ENCODE data around the gene TSEN54.
"Not testable (repeated sequence)": the region's sequence is repeated elsewhere in the genome, so short reads cannot be mapped to it uniquely, and the experiment has no call there.

DNA sequence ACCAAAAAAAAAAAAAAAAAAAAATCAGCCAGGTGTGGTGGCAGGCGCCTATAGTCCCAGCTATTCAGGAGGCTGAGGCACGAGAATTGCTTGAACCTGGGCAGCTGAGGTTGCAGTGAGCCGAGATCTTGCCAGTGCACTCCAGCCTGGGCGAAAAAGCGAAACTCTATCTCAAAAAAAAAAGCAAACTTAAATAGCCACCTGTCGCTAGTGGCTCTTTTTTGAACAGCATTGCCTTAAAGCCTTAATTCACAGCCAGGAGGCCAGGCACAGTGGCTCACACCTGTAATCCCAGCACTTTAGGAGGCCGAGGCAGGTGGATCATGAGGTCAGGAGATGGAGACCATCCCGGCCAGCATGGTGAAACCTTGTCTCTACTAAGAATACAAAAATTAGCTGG lies 4.1 kb downstream of the TSEN54 start:
- TF ChIP-seq, protein P1, sequence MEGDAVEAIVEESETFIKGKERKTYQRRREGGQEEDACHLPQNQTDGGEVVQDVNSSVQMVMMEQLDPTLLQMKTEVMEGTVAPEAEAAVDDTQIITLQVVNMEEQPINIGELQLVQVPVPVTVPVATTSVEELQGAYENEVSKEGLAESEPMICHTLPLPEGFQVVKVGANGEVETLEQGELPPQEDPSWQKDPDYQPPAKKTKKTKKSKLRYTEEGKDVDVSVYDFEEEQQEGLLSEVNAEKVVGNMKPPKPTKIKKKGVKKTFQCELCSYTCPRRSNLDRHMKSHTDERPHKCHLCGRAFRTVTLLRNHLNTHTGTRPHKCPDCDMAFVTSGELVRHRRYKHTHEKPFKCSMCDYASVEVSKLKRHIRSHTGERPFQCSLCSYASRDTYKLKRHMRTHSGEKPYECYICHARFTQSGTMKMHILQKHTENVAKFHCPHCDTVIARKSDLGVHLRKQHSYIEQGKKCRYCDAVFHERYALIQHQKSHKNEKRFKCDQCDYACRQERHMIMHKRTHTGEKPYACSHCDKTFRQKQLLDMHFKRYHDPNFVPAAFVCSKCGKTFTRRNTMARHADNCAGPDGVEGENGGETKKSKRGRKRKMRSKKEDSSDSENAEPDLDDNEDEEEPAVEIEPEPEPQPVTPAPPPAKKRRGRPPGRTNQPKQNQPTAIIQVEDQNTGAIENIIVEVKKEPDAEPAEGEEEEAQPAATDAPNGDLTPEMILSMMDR (IDR thresholded peaks at IDR 0.05): not testable (repeated sequence)
- not testable (repeated sequence) for TF ChIP-seq POLR2A (IDR thresholded peaks at IDR 0.05)
